KOPT-K1 (cell line): ENCODE results near the gene RXFP4.

Experiments
- H3K27ac ChIP-seq: fragments of 200-600 bp; sonication (generic); 2 replicates; pipeline ENCODE4 v1.5.1; 2016; ENCODE audit warnings: antibody characterized with exemption, mild to moderate bottlenecking, low read depth, low read length; ENCODE audit not compliant: poor library complexity, severe bottlenecking
- H3K36me3 ChIP-seq: fragments of 200-600 bp; sonication (generic); 2 replicates; pipeline ENCODE4 v1.5.1; 2017; ENCODE audit warnings: antibody characterized with exemption, mild to moderate bottlenecking, low read length, moderate library complexity; ENCODE audit not compliant: insufficient read depth
- H3K9me3 ChIP-seq: fragments of 200-600 bp; sonication (generic); 2 replicates; pipeline ENCODE4 v1.5.1; 2017; ENCODE audit warnings: antibody characterized with exemption, low read length, mild to moderate bottlenecking; ENCODE audit not compliant: insufficient read depth, poor library complexity, severe bottlenecking

The RXFP4 gene

GRCh38 chr1:155940482-155940992 is 901 bp upstream of the RXFP4 start:
- Histone ChIP-seq H3K27ac (peak overlapping the region; percentile 44), H3K9me3 (no peaks in the 10 kb centered on the region), H3K36me3 (peaks cover 7% of the 10 kb centered on the region)

DNA sequence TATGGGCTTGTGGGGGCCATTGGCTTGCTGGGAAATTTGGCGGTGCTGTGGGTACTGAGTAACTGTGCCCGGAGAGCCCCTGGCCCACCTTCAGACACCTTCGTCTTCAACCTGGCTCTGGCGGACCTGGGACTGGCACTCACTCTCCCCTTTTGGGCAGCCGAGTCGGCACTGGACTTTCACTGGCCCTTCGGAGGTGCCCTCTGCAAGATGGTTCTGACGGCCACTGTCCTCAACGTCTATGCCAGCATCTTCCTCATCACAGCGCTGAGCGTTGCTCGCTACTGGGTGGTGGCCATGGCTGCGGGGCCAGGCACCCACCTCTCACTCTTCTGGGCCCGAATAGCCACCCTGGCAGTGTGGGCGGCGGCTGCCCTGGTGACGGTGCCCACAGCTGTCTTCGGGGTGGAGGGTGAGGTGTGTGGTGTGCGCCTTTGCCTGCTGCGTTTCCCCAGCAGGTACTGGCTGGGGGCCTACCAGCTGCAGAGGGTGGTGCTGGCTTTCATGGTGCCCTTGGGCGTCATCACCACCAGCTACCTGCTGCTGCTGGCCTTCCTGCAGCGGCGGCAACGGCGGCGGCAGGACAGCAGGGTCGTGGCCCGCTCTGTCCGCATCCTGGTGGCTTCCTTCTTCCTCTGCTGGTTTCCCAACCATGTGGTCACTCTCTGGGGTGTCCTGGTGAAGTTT is 550 bp downstream of the RXFP4 start:
- H3K36me3 ChIP-seq: peaks cover 22% of the 10 kb centered on the region
- H3K27ac ChIP-seq: peak overlapping the region; percentile 44
- no peaks in the 10 kb centered on the region for H3K9me3 ChIP-seq

DNA sequence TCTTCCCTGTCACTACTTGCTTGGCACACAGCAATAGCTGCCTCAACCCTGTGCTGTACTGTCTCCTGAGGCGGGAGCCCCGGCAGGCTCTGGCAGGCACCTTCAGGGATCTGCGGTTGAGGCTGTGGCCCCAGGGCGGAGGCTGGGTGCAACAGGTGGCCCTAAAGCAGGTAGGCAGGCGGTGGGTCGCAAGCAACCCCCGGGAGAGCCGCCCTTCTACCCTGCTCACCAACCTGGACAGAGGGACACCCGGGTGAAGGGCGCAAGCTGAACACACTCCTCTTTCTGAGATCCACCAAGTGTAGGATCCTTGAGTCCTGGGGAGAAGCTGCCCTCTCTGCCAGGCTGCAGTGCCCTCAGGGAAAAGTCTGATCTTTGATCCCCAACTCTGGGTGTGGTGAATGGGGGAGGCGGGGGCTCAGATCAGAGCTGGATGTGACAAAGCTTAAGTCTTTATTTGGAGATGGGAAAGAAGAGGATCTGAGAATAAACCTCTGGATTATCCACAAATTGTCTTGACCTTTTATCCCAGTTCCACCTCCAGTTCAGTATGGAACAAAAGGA is 1.2 kb downstream of the RXFP4 start:
- no peak overlapping the region for H3K27ac ChIP-seq
- H3K36me3 ChIP-seq: peaks cover 29% of the 10 kb centered on the region
- no peaks in the 10 kb centered on the region for H3K9me3 ChIP-seq

GRCh38 chr1:155944444-155944799 is 3.0 kb downstream of the RXFP4 start:
- peak overlapping the region; percentile 73 for H3K27ac ChIP-seq
- no peaks in the 10 kb centered on the region for H3K9me3 ChIP-seq
- H3K36me3 ChIP-seq: peaks cover 44% of the 10 kb centered on the region

DNA sequence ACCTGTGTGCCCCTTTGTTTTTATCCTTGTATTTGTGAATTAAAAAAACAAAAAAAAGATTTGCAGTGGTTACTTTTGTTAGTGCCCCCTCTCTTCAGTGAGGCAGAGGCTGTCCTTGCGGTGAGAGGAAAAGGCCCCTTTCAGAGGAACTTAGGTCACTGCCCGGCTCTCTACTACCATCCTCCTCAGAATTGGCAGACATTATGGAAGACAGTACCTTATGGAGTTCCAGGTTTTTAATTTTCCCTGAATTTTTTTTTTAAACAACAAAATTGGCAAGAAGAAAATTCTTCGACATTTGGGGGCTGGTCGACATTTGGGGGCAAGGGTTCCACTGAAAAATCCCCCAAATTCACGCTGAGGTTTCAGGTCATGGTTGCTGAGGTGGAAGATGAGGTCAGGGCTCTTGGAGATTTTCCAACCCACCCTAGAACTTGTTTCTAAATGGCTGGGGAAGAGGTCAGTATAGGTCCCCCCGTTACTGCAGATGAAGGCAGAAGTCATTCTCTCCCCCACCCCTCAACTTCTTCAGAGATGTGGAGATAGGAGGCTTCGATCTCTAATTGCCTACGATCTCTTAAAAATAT is 5.3 kb downstream of the RXFP4 start:
- H3K27ac ChIP-seq: peak overlapping the region; percentile 73
- peaks cover 68% of the 10 kb centered on the region for H3K36me3 ChIP-seq
- H3K9me3 ChIP-seq: no peaks in the 10 kb centered on the region

DNA sequence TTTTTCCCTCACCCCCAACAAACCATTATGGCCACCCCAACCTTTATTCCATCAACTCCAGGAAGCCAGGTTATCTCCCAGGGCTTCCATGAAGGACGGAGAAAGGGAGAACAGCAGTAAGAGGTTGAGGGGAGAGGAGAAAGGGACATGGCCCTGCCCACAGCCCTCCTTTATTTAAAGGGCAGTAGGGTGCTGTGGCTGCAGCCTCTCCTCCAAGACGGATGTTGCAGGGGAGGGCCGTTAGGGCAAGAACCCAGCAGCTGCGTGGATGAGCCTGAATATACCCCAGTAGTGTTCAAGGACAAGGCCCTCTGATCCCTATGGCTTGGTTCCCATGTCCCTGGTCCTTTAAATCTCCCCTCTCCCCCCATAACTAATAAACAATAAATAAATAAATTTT is 5.9 kb downstream of the RXFP4 start:
- Histone ChIP-seq H3K36me3 (peaks cover 73% of the 10 kb centered on the region), H3K9me3 (no peaks in the 10 kb centered on the region), H3K27ac (peak overlapping the region; percentile 73)

DNA sequence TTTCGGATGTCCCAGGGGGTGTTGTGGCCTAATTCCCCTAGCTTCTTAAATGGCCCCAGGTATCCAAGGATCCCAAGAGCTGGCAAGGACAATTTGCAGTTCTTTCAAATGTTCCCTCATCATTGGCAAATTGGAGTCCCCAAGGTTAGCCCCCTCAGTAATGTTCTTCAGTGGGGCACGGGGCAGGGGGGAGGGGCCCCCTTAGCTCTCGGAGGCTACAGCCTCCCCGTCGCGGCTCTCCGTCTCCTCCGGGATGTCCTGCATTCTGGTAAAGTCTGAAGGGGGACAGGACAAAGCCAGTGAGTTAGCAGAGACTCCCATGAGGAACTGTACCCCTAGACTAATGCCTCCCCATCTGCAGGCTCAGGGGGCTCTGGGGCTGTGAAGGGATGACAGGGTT is 6.3 kb downstream of the RXFP4 start:
- no peak overlapping the region for H3K27ac ChIP-seq

DNA sequence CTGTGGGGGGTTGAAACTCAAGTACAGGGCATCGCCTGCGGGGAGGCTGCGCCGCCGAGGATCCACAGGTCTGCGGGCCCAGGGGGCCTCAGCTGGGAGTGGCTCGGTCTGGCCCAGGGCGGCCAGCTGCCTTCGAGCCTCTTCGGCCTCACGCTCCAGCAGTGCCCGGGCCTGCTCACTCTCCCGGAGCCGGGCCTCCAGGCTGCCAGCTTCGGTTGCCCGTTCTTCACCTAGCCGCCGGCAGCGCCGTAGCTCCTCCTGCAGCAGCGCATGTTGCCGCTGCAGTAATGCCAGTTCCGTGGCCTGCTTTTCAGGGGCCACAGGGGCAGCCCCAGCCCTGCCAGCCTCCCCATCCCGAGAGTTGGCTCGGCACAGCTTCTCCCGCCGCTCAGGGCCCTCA is 9.4 kb downstream of the RXFP4 start:
- no peaks in the 10 kb centered on the region for H3K9me3 ChIP-seq
- no peak overlapping the region for H3K27ac ChIP-seq
- H3K36me3 ChIP-seq: peaks cover 98% of the 10 kb centered on the region

More for the DNA sequence above, 6.3 kb downstream of the RXFP4 start:
- no peaks in the 10 kb centered on the region for H3K9me3 ChIP-seq
- peaks cover 78% of the 10 kb centered on the region for H3K36me3 ChIP-seq

DNA sequence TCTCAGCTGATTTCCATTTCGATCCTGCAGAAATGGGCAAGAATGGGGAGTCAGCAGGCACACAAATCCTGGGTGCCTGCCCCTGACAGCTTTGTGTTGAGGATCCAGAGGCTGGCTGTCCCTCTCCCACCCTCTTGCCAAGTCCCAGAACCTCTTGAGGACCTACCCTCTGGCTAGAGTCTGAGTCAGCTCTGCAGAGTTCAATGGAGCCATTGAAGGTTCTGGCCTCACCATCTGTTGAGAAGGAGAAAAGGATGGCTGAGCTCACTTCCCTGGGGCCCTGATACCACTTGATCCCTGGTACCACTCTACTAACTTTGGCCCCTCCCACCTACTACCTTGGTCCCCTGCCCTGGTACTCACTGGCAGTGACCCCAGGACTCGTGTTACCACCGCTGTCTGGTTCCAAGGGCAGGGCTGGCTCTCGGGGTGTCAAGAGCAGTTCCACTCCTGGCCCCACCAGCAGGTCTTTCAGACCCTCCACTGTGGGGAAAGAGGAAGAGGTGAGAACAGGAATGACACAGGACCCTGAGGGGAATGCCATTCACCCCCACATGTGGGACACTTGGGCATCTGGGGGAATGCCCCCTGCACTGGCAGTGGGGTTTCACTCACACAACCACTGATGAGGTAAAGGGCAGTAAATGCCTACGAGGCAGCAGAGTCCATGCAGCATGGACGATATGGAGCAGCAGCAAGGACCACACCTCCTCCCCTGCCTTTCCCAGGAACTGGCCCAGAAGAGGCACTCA is 10.5 kb downstream of the RXFP4 start:
- Histone ChIP-seq H3K27ac (no peak overlapping the region), H3K9me3 (no peaks in the 10 kb centered on the region), H3K36me3 (peaks cover 98% of the 10 kb centered on the region)

- peaks cover 98% of the 10 kb centered on the region for H3K36me3 ChIP-seq
- H3K9me3 ChIP-seq: no peaks in the 10 kb centered on the region
Observed at GRCh38 chr1:155952505-155952890, 11.1 kb downstream of the RXFP4 start.

DNA sequence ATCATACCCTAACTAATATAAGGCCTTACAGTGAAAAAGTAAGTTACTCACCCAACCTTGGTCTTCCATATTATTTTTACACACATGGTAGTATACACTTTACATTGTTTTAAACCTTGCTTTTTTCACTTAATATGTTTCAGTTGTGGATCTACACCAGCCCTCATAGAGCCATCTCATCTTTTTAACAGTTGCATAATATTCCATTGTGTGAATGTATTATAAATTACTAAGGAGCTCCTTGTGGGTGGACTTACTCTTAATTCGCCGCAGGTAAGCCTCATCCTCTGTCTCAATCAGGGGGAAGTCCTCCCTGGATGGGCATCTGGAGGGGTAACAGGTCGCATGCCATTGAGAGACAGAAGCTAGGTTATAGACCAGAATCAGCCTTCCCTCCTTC is 13.2 kb downstream of the RXFP4 start:
- peaks cover 100% of the 10 kb centered on the region for H3K36me3 ChIP-seq

More at GRCh38 chr1:155952505-155952890, 11.1 kb downstream of the RXFP4 start:
- H3K27ac ChIP-seq: no peak overlapping the region

GRCh38 chr1:155957411-155957915 is 16.0 kb downstream of the RXFP4 start:
- no peaks in the 10 kb centered on the region for H3K9me3 ChIP-seq
- peaks cover 100% of the 10 kb centered on the region for H3K36me3 ChIP-seq

More for the DNA sequence above, 13.2 kb downstream of the RXFP4 start:
- Histone ChIP-seq H3K9me3 (no peaks in the 10 kb centered on the region), H3K27ac (no peak overlapping the region)

DNA sequence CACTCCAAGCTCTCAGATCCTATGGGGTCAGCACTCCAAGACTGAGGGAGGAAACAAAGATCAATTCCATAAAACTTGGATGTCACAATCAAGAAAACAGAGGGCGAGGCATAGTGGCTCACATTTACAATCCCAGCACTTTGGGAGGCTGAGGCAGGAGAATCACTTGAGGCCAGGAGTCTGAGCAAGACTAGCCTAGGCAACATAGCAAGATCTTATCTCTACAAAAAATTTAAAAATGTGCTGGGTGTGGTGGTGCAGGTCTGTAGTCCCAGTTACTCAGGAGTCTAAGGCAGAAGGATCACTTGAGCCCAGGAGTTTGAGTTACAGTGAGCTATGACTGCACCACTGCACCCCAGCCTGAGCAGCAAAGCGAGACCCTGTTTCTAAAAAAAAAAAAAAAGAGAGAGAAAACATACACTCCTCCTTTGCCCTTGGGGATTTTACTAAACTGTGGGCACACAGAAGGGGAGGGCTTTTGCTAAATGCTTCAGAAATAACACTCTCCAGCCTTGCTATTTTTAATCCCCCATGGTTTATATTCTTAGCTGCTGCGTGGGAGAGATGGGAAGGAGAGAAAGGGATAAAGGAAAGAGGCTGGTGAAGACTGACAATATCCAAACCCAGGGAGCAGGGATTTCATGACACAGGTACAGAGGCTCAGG is 18.8 kb downstream of the RXFP4 start:
- Histone ChIP-seq H3K36me3 (peaks cover 99% of the 10 kb centered on the region), H3K27ac (no peak overlapping the region), H3K9me3 (no peaks in the 10 kb centered on the region)

More at GRCh38 chr1:155957411-155957915, 16.0 kb downstream of the RXFP4 start:
- no peak overlapping the region for H3K27ac ChIP-seq

GRCh38 chr1:155961937-155962336 is 20.5 kb downstream of the RXFP4 start:
- Histone ChIP-seq H3K36me3 (peaks cover 99% of the 10 kb centered on the region), H3K27ac (no peak overlapping the region), H3K9me3 (no peaks in the 10 kb centered on the region)
